H1 (cell line): ENCODE measurements around the gene TTC3. TPM values are rescaled to one million over a fixed set of nuclear protein-coding genes. Genes with fewer than 3 reads are reported as not detected.
A peak's percentile ranks its signal among the peaks of the same experiment; 100 is the strongest.

Source experiments
- BACH1 ChIP-seq: IDR thresholded peaks from 2 replicates; pipeline ENCODE4 v1.6.1; 2012; ENCODE audit warnings: low read length, improper control_type of control experiment
- CBX5 ChIP-seq: fragments of 300-800, 300-1000 bp; sonication (generic); IDR thresholded peaks from 2 replicates; pipeline ENCODE4 v1.7.1; 2016; ENCODE audit warnings: antibody characterized with exemption, low read length, low read depth
- CHD1 ChIP-seq: IDR thresholded peaks from 2 replicates; pipeline ENCODE4 v1.6.1; 2012; ENCODE audit warnings: low read depth, low read length, improper control_type of control experiment
- CTBP2 ChIP-seq: IDR thresholded peaks from 2 replicates; pipeline ENCODE4 v1.7.0; 2011; ENCODE audit warnings: borderline replicate concordance, mild to moderate bottlenecking, moderate library complexity, mixed read lengths, low read length; ENCODE audit not compliant: insufficient read depth, insufficient read length
- RAD21 ChIP-seq, 2 experiments: IDR thresholded peaks in 1 of 2; conservative IDR thresholded peaks in 1 of 2; 2 replicates each; pipeline ENCODE4 v1.6.1; 2011; ENCODE audit warnings: low read depth in 2 of 2, low read length in 2 of 2, improper control_type of control experiment in 1 of 2, inconsistent platforms in 1 of 2, mild to moderate bottlenecking in 1 of 2, moderate library complexity in 1 of 2
- RNF2 ChIP-seq: fragments of 200-900, 300-1000 bp; sonication (generic); IDR thresholded peaks from 2 replicates; pipeline ENCODE4 v1.7.1; 2016; ENCODE audit warnings: borderline replicate concordance, low read depth, mild to moderate bottlenecking, antibody characterized with exemption, low read length; ENCODE audit not compliant: poor library complexity, severe bottlenecking; ENCODE audit errors: missing control alignments
- RXRA ChIP-seq: IDR thresholded peaks from 2 replicates; pipeline ENCODE4 v1.6.1; 2011; ENCODE audit warnings: low read depth, mild to moderate bottlenecking, low read length, moderate library complexity; ENCODE audit not compliant: insufficient read depth
- SAP30 ChIP-seq: fragments of 300-600 bp; sonication (generic); IDR thresholded peaks from 2 replicates; pipeline ENCODE4 v1.7.1; 2012; ENCODE audit warnings: low read length, moderate library complexity, mild to moderate bottlenecking, inconsistent platforms; ENCODE audit not compliant: insufficient read depth, insufficient replicate concordance
- polyA plus RNA-seq, 7 experiments: library from polyadenylated mRNA; depleted of rRNA in 3 of 7; stranded (reverse) in 5 of 7; unstranded in 2 of 7; fragments of >200 nt in 5 of 7; fragments of 200-250 nt in 2 of 7; gene quantifications; 1 replicate in 5 of 7; 2 replicates in 1 of 7; 4 replicates in 1 of 7; pipeline versions ENCODE4 v1.2.1 to v1.2.3, GENCODE V29; 2011 to 2013; ENCODE audit warnings: missing spikeins in 2 of 7, mixed read lengths in 2 of 7
- total RNA-seq: library from RNA; stranded (reverse); fragmentation: NEBNext Ultra II Directional; extraction: Animal tissue kit (Norgen Biotek cat#: 25700); gene quantifications from 2 replicates; pipeline ENCODE4 v1.2.1, GENCODE V29; 2021

TTC3 gene
- total and polyA plus RNA-seq, 2 of the 8 experiments (the other 6 are each of a cell fraction or from before 2014, with no cell fraction given) = 11.0 to 36.2 TPM

DNA sequence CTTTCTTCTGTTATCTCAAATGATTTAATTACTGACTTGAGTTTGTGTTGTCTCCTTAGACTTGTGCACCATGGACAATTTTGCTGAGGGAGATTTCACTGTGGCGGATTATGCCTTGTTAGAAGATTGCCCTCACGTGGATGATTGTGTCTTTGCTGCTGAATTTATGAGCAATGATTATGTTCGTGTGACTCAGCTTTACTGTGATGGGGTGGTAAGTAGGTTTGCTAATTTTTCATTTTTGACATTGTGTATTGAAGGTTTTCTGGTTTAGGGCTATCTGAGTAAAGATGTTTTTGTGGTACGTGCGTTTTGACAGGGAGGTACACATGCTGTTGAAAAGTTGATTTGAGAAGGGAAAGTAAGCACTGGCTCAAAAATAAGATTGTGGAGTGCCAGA is 14.1 kb downstream of the TTC3 start (continued):
- TF ChIP-seq SAP30 = no peak
- TF ChIP-seq CHD1 = no peak
- peak; percentile 37 to 46 for TF ChIP-seq RAD21 (IDR thresholded peaks at IDR 0.05 in 1 of 2, conservative IDR thresholded peaks at IDR 0.05 in 1 of 2; ENCODE audit: low read depth in 2 of 2, low read length in 2 of 2)
- no peak for TF ChIP-seq RNF2
- no peak for TF ChIP-seq CTBP2
- TF ChIP-seq BACH1 = peak; percentile 27; the same call in 1 of the 2 replicates
- TF ChIP-seq CBX5 = no peak
- TF ChIP-seq RXRA = no peak
- TF ChIP-seq, all 59 proteins: peak for 3
